H9 (cell line): ENCODE results near the gene PDLIM7. TPM values are rescaled to one million over a fixed set of nuclear protein-coding genes. Genes with fewer than 3 reads are reported as not detected.
A peak's percentile ranks its signal among the peaks of the same experiment; 100 is the strongest.

Experiments used
- DNase-seq: peaks from one replicate; pipeline ENCODE4 v3.0.0-alpha.2; 2017
- H2AFZ ChIP-seq: one replicate; pipeline ENCODE4 v1.6.1; 2013; ENCODE audit warnings: mild to moderate bottlenecking, low read length, control low read depth, moderate library complexity
- H2AK5ac ChIP-seq: 2 replicates; pipeline ENCODE4 v1.6.1; 2013; ENCODE audit warnings: low read length, control low read depth, mixed read lengths; ENCODE audit not compliant: insufficient read length
- H2BK120ac ChIP-seq: one replicate; pipeline ENCODE4 v1.6.1; 2013; ENCODE audit warnings: low read depth, mild to moderate bottlenecking, low read length, control low read depth, inconsistent platforms; ENCODE audit not compliant: poor library complexity, severe bottlenecking
- H2BK12ac ChIP-seq: 2 replicates; pipeline ENCODE4 v1.6.1; 2013; ENCODE audit warnings: low read length, control low read depth, mixed read lengths, low read depth; ENCODE audit not compliant: insufficient read length
- H2BK15ac ChIP-seq: 2 replicates; pipeline ENCODE4 v1.6.1; 2013; ENCODE audit warnings: low read depth, low read length, control low read depth
- H2BK20ac ChIP-seq: one replicate; pipeline ENCODE4 v1.6.1; 2013; ENCODE audit warnings: low read depth, mild to moderate bottlenecking, low read length, control low read depth, inconsistent platforms; ENCODE audit not compliant: poor library complexity, severe bottlenecking
- H2BK5ac ChIP-seq: 2 replicates; pipeline ENCODE4 v1.6.1; 2013; ENCODE audit warnings: low read length, control low read depth, mixed read lengths; ENCODE audit not compliant: insufficient read length
- H3K14ac ChIP-seq: 2 replicates; pipeline ENCODE4 v1.6.1; 2013; ENCODE audit warnings: low read length, control low read depth; ENCODE audit not compliant: insufficient read depth
- H3K18ac ChIP-seq: 2 replicates; pipeline ENCODE4 v1.6.1; 2013; ENCODE audit warnings: low read depth, mild to moderate bottlenecking, mixed read lengths, low read length, control low read depth; ENCODE audit not compliant: insufficient read length
- H3K23ac ChIP-seq: 2 replicates; pipeline ENCODE4 v1.6.1; 2013; ENCODE audit warnings: low read length, control low read depth, mixed read lengths, low read depth; ENCODE audit not compliant: insufficient read length
- H3K23me2 ChIP-seq: 2 replicates; pipeline ENCODE4 v1.6.1; 2013; ENCODE audit warnings: low read depth, mild to moderate bottlenecking, mixed read lengths, low read length, control low read depth; ENCODE audit not compliant: insufficient read length, poor library complexity, severe bottlenecking
- H3K27ac ChIP-seq: 2 replicates; pipeline ENCODE4 v1.5.1; 2013; ENCODE audit warnings: low read length, control low read depth, mixed read lengths, low read depth; ENCODE audit not compliant: insufficient read length
- H3K27me3 ChIP-seq: 2 replicates; pipeline ENCODE4 v1.6.1; 2013; ENCODE audit warnings: low read length, control low read depth, inconsistent platforms; ENCODE audit not compliant: insufficient read depth
- H3K4ac ChIP-seq: 2 replicates; pipeline ENCODE4 v1.6.1; 2013; ENCODE audit warnings: low read depth, mild to moderate bottlenecking, control low read depth, inconsistent platforms, low read length, moderate library complexity
- H3K4me1 ChIP-seq: 2 replicates; pipeline ENCODE4 v1.6.1; 2013; ENCODE audit warnings: low read length, control low read depth, inconsistent platforms; ENCODE audit not compliant: insufficient read depth
- H3K4me2 ChIP-seq: 2 replicates; pipeline ENCODE4 v1.6.1; 2013; ENCODE audit warnings: low read length, control low read depth, mixed read lengths; ENCODE audit not compliant: insufficient read length, insufficient read depth
- H3K56ac ChIP-seq: 2 replicates; pipeline ENCODE4 v1.6.1; 2013; ENCODE audit warnings: low read depth, mild to moderate bottlenecking, mixed read lengths, low read length, control low read depth; ENCODE audit not compliant: insufficient read length
- H3K79me1 ChIP-seq: 2 replicates; pipeline ENCODE4 v1.6.1; 2013; ENCODE audit warnings: low read depth, mild to moderate bottlenecking, moderate library complexity, low read length, control low read depth, inconsistent platforms; ENCODE audit not compliant: insufficient read depth, poor library complexity, severe bottlenecking
- H3K79me2 ChIP-seq: 2 replicates; pipeline ENCODE4 v1.6.1; 2013; ENCODE audit warnings: low read length, control low read depth, inconsistent platforms; ENCODE audit not compliant: insufficient read depth
- H3K9ac ChIP-seq: 2 replicates; pipeline ENCODE4 v1.6.1; 2013; ENCODE audit warnings: low read length, control low read depth, mixed read lengths; ENCODE audit not compliant: insufficient read length; ENCODE audit errors: extremely low read depth
- H3K9me3 ChIP-seq: one replicate; pipeline ENCODE4 v1.6.1; 2013; ENCODE audit warnings: low read depth, low read length, inconsistent platforms; ENCODE audit not compliant: control insufficient read depth
- H3T11ph ChIP-seq: one replicate; pipeline ENCODE4 v1.6.1; 2013; ENCODE audit warnings: mild to moderate bottlenecking, low read length, control low read depth, inconsistent platforms
- H4K20me1 ChIP-seq: one replicate; pipeline ENCODE4 v1.6.1; 2013; ENCODE audit not compliant: control insufficient read depth, insufficient read length, insufficient read depth
- H4K5ac ChIP-seq: 2 replicates; pipeline ENCODE4 v1.6.1; 2013; ENCODE audit warnings: low read depth, mild to moderate bottlenecking, mixed read lengths, low read length, control low read depth; ENCODE audit not compliant: insufficient read length
- H4K8ac ChIP-seq: replicated peaks from 2 replicates; pipeline ENCODE4 v1.6.1; 2013; ENCODE audit warnings: low read length, control low read depth, mixed read lengths, low read depth; ENCODE audit not compliant: insufficient read length
- H4K91ac ChIP-seq: 2 replicates; pipeline ENCODE4 v1.6.1; 2013; ENCODE audit warnings: low read depth, mild to moderate bottlenecking, moderate library complexity, mixed read lengths, low read length, control low read depth; ENCODE audit not compliant: insufficient read length
- H3K27ac Mint-ChIP-seq, 3 experiments: 2 replicates in 2 of 3; 3 replicates in 1 of 3; pipeline ENCODE4 v1.8.0; 2020 to 2021; ENCODE audit warnings: mixed read lengths in 3 of 3, mild to moderate bottlenecking in 1 of 3, moderate library complexity in 1 of 3
- H3K27me3 Mint-ChIP-seq: 2 replicates; pipeline ENCODE4 v1.8.0; 2021; ENCODE audit warnings: low read depth, mild to moderate bottlenecking, moderate library complexity, mixed read lengths
- H3K36me3 Mint-ChIP-seq, 3 experiments: 2 replicates in 2 of 3; 3 replicates in 1 of 3; pipeline ENCODE4 v1.8.0; 2020 to 2021; ENCODE audit warnings: low read depth in 3 of 3, mixed read lengths in 3 of 3; ENCODE audit not compliant: insufficient read depth in 1 of 3
- H3K4me1 Mint-ChIP-seq, 2 experiments: 2 replicates each; pipeline ENCODE4 v1.8.0; 2020; ENCODE audit warnings: mixed read lengths in 2 of 2
- H3K4me3 Mint-ChIP-seq, 2 experiments: 2 replicates in 1 of 2; 3 replicates in 1 of 2; pipeline ENCODE4 v1.8.0; 2020 to 2021; ENCODE audit warnings: mild to moderate bottlenecking in 2 of 2, mixed read lengths in 2 of 2, moderate library complexity in 1 of 2
- H3K9me3 Mint-ChIP-seq, 2 experiments: 2 replicates in 1 of 2; 3 replicates in 1 of 2; pipeline ENCODE4 v1.8.0; 2020; ENCODE audit warnings: mild to moderate bottlenecking in 2 of 2, mixed read lengths in 2 of 2, moderate library complexity in 1 of 2
- WGBS: extraction: QIAGEN DNeasy Blood & Tissue Kit; methylation state at CpG from one replicate; pipeline ENCODE4 v1.1.7; 2013; ENCODE audit warnings: missing lambda C conversion rate, low lambda C conversion rate, mixed read lengths; ENCODE audit not compliant: insufficient read length; ENCODE audit errors: extremely low coverage; 5-methylcytosine and 5-hydroxymethylcytosine counted together
- total RNA-seq: library from RNA; stranded (reverse); gene quantifications from 2 replicates; pipeline ENCODE4 v1.2.1, GENCODE V29; 2021
- TF ChIP-seq, protein P1 (sequence below): fragments of 200-600 bp; sonication (generic); conservative IDR thresholded peaks from 3 replicates; pipeline ENCODE4 v1.8.0; 2021; ENCODE audit warnings: antibody characterized with exemption, mild to moderate bottlenecking

Gene PDLIM7
- total RNA-seq, 1 experiment from 2014 or later = 137 TPM

DNA sequence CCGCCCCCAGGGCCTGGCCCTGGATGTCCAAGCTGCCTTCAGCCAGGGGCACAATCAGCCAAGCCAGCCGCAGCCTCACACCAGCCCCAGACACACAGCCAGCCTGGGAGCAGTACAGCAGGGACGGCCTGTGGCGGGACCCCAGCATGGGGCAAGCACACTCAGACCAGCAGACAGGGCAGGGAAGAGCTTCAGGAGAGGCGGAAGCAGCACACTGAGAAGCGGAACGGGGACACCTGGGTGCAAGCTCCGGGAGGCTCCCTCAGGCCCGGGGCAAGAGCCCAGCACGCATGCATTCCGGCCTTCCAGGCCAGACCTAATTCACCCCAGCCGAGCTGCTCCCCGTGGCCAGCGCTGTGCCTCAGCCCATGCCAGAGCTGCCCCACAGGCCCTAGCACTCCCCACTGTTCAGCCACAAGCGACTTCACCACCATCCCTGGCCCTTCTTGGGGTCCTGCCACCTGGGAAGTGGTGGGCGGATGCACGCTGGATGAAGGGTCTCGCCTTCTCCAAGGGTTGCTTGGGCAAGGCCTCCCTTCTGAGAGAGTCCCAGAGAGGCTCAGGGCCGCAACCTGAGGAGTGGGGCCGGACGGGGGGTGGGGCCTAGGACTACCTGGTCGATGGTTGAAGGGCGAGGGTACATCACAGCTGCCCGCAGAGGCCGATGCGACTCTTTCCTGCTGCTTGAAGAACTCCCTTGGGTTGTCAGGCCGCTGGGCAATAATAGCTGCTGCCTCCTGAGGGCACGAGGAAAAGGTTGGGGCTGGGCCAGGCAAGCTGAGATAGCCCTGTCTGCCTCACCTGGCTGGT lies 37.4 kb downstream of the PDLIM7 start:
- H3K27ac Mint-ChIP-seq = peak overlapping the region in 1 of 3 experiments; percentile 89; a peak in 2 of 7 replicates
- H3K36me3 Mint-ChIP-seq = peaks cover 37 to 64% (median 63%) of the 10 kb centered on the region in 3 experiments

More for the DNA sequence above, 37.4 kb downstream of the PDLIM7 start:
- no peak overlapping the region for H4K5ac ChIP-seq
- no peak overlapping the region for H2BK15ac ChIP-seq
- H4K20me1 ChIP-seq = no peaks in the 10 kb centered on the region
- no peaks in the 10 kb centered on the region for H3K4me1 ChIP-seq
- H3K23ac ChIP-seq = no peak overlapping the region
- H3K79me2 ChIP-seq = no peaks in the 10 kb centered on the region
- H2AFZ ChIP-seq = no peak overlapping the region
- H3K18ac ChIP-seq = no peak overlapping the region
- H2BK120ac ChIP-seq = no peak overlapping the region
- H4K91ac ChIP-seq = no peak overlapping the region
- H4K8ac ChIP-seq = no peak overlapping the region
- H3K4ac ChIP-seq = no peak overlapping the region
- no peak overlapping the region for H2BK5ac ChIP-seq
- H3T11ph ChIP-seq = no peak overlapping the region
- no peak overlapping the region for H2BK20ac ChIP-seq
- H3K9me3 ChIP-seq = no peaks in the 10 kb centered on the region
- no peak overlapping the region for H3K9ac ChIP-seq
- H3K9me3 Mint-ChIP-seq = no peaks in the 10 kb centered on the region; a peak in 1 of 5 replicates
- H3K79me1 ChIP-seq = no peaks in the 10 kb centered on the region
- H2AK5ac ChIP-seq = no peak overlapping the region
- peaks cover 6 to 11% of the 10 kb centered on the region in 2 experiments for H3K4me1 Mint-ChIP-seq
- no peak overlapping the region for H3K4me2 ChIP-seq
- peaks cover 6% of the 10 kb centered on the region for H3K23me2 ChIP-seq
- no peak overlapping the region for H2BK12ac ChIP-seq
- no peak for DNase-seq
- H3K4me3 Mint-ChIP-seq = no peak overlapping the region
- TF ChIP-seq, protein P1, sequence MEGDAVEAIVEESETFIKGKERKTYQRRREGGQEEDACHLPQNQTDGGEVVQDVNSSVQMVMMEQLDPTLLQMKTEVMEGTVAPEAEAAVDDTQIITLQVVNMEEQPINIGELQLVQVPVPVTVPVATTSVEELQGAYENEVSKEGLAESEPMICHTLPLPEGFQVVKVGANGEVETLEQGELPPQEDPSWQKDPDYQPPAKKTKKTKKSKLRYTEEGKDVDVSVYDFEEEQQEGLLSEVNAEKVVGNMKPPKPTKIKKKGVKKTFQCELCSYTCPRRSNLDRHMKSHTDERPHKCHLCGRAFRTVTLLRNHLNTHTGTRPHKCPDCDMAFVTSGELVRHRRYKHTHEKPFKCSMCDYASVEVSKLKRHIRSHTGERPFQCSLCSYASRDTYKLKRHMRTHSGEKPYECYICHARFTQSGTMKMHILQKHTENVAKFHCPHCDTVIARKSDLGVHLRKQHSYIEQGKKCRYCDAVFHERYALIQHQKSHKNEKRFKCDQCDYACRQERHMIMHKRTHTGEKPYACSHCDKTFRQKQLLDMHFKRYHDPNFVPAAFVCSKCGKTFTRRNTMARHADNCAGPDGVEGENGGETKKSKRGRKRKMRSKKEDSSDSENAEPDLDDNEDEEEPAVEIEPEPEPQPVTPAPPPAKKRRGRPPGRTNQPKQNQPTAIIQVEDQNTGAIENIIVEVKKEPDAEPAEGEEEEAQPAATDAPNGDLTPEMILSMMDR = no peak
- H3K14ac ChIP-seq = no peak overlapping the region
- no peaks in the 10 kb centered on the region; the same call in 1 of the 2 replicates for H3K27me3 Mint-ChIP-seq
- no peak overlapping the region for H3K56ac ChIP-seq
- no CpG with 5 or more reads among the region's 28 CpGs for WGBS
- no peak overlapping the region for H3K27ac ChIP-seq
- no peaks in the 10 kb centered on the region for H3K27me3 ChIP-seq
